HepG2 (cell line): ENCODE data around the gene ARL5B. TPM values are rescaled to one million over a fixed set of nuclear protein-coding genes. Genes with fewer than 3 reads are reported as not detected.

ENCODE experiments used
- ATF1 ChIP-seq: IDR thresholded peaks from 2 replicates; pipeline ENCODE4 v1.6.1; 2016; ENCODE audit warnings: mild to moderate bottlenecking, control low read depth
- CCAR2 ChIP-seq: fragments of 200-400 bp; formaldehyde crosslinking; optimal IDR thresholded peaks from 2 replicates; pipeline ENCODE3; 2018; ENCODE audit warnings: low read depth, mild to moderate bottlenecking, low read length, moderate library complexity
- ELF4 ChIP-seq: sonication (generic); formaldehyde crosslinking; IDR thresholded peaks from 2 replicates; pipeline ENCODE4 v1.5.0; 2020; ENCODE audit warnings: missing genetic modification reagents, mild to moderate bottlenecking, moderate library complexity, borderline replicate concordance
- HHEX ChIP-seq: IDR thresholded peaks from 2 replicates; pipeline ENCODE4 v1.6.1; 2016; ENCODE audit warnings: control low read depth
- JDP2 ChIP-seq: sonication (generic); formaldehyde crosslinking; IDR thresholded peaks from 2 replicates; pipeline ENCODE4 v1.8.1; 2022; ENCODE audit warnings: missing genetic modification reagents, borderline replicate concordance
- POLR2AphosphoS5 ChIP-seq: IDR thresholded peaks from 2 replicates; pipeline ENCODE4 v1.6.1; 2012; ENCODE audit warnings: low read depth, low read length
- RFXANK ChIP-seq: IDR thresholded peaks from 2 replicates; pipeline ENCODE4 v1.6.1; 2016
- SMARCE1 ChIP-seq: fragments of 450-650 bp; IDR thresholded peaks from 2 replicates; pipeline ENCODE4 v1.6.1; 2017; ENCODE audit warnings: borderline replicate concordance
- YY1 ChIP-seq: IDR thresholded peaks from 2 replicates; pipeline ENCODE4 v1.6.1; 2011; ENCODE audit warnings: low read length, low read depth, moderate library complexity, mild to moderate bottlenecking; ENCODE audit not compliant: insufficient read depth, insufficient replicate concordance
- ZBTB1 ChIP-seq: sonication (generic); formaldehyde crosslinking; IDR thresholded peaks from 2 replicates; pipeline ENCODE4 v1.4.0; 2020; ENCODE audit warnings: missing genetic modification reagents, borderline replicate concordance
- ZNF430 ChIP-seq: sonication (generic); formaldehyde crosslinking; IDR thresholded peaks from 2 replicates; pipeline ENCODE4 v1.9.0; 2021; ENCODE audit warnings: mild to moderate bottlenecking, missing genetic modification reagents
- ZNF441 ChIP-seq: sonication (generic); formaldehyde crosslinking; IDR thresholded peaks from 2 replicates; pipeline ENCODE4 v1.7.0; 2021; ENCODE audit warnings: missing genetic modification reagents, borderline replicate concordance
- ZNF615 ChIP-seq: sonication (generic); formaldehyde crosslinking; IDR thresholded peaks from 2 replicates; pipeline ENCODE4 v1.5.0; 2020; ENCODE audit warnings: mild to moderate bottlenecking, missing genetic modification reagents, borderline replicate concordance
- polyA plus RNA-seq, 8 experiments: library from polyadenylated mRNA; depleted of rRNA in 3 of 8; stranded (reverse) in 7 of 8; unstranded in 1 of 8; fragments of >200 nt; fragmentation: Illumina TruSeq in 4 of 8; extraction: Trizol in 4 of 8; gene quantifications; 2 replicates each; pipeline versions ENCODE4 v1.2.1 to v1.2.3, GENCODE V29; 2011 to 2016; ENCODE audit warnings: low read depth in 4 of 8, missing spikeins in 1 of 8, mixed read lengths in 1 of 8; ENCODE audit not compliant: insufficient read depth in 1 of 8
- total RNA-seq, 5 experiments: library from RNA; depleted of rRNA; stranded (reverse); fragments of >200 nt; fragmentation: Illumina TruSeq; extraction: Trizol; gene quantifications; 2 replicates each; pipeline ENCODE4 v1.2.3, GENCODE V29; 2016; ENCODE audit warnings: low read depth in 1 of 5
- TF ChIP-seq, protein P1 (sequence below): sonication (generic); formaldehyde crosslinking; IDR thresholded peaks from 2 replicates; pipeline ENCODE4 v1.5.0; 2020; ENCODE audit warnings: mild to moderate bottlenecking, missing genetic modification reagents, borderline replicate concordance
- TF ChIP-seq, protein P2 (sequence below): sonication (generic); formaldehyde crosslinking; IDR thresholded peaks from 2 replicates; pipeline ENCODE4 v1.4.0; 2020; ENCODE audit warnings: missing genetic modification reagents
- TF ChIP-seq, protein P3 (sequence below): sonication (generic); formaldehyde crosslinking; IDR thresholded peaks from 2 replicates; pipeline ENCODE4 v1.5.1; 2020; ENCODE audit warnings: mild to moderate bottlenecking, missing genetic modification reagents
- TF ChIP-seq, protein P4 (sequence below): sonication (generic); formaldehyde crosslinking; IDR thresholded peaks from 2 replicates; pipeline ENCODE4 v1.9.0; 2021; ENCODE audit warnings: mild to moderate bottlenecking, missing genetic modification reagents

The ARL5B gene
- total and polyA plus RNA-seq, 2 of the 13 experiments (the other 11 are each of a cell fraction or from before 2014, with no cell fraction given) = 26.6 to 32.7 TPM

DNA sequence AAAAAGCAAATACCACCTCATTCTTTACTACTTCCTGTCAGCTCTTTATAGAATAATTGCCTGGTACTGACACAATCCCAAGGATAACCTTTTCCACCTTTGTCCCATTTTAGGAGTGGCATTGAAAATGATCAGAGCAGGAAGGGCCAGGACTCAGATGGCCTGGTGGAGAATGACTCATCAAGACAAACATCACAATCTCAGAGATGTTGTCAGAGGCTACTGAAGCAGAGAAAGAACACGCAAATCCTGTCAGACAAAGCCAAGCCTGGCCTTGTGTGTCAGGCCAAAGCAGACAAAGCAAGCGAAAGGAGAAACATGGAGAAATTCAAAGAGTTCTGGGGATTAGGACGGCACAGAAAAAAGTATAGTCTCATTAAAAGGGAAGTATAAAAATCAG, 48.7 kb upstream of the ARL5B start (continued):
- TF ChIP-seq, protein P1, sequence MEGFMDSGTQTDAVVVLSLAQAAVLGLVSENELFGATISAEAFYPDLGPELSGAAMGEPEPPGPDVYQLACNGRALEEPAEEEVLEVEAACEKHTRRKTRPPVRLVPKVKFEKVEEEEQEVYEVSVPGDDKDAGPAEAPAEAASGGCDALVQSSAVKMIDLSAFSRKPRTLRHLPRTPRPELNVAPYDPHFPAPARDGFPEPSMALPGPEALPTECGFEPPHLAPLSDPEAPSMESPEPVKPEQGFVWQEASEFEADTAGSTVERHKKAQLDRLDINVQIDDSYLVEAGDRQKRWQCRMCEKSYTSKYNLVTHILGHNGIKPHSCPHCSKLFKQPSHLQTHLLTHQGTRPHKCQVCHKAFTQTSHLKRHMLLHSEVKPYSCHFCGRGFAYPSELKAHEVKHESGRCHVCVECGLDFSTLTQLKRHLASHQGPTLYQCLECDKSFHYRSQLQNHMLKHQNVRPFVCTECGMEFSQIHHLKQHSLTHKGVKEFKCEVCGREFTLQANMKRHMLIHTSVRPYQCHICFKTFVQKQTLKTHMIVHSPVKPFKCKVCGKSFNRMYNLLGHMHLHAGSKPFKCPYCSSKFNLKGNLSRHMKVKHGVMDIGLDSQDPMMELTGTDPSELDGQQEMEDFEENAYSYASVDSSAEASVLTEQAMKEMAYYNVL = peak; percentile 74; the same call in 1 of the 2 replicates
- TF ChIP-seq ZNF441 (CRISPR knock-in tag) (peak; percentile 29; the same call in 1 of the 2 replicates), ELF4 (CRISPR knock-in tag) (no peak), ZNF615 (no peak), SMARCE1 (no peak), ATF1 (CRISPR knock-in tag) (peak; percentile 32; the same call in 1 of the 2 replicates), HHEX (CRISPR knock-in tag) (0 out of 2 replicates have a peak, but pooled peaks have one; percentile 43), YY1 (no peak), POLR2AphosphoS5 (no peak), CCAR2 (no peak), JDP2 (CRISPR knock-in tag) (no peak), ZBTB1 (CRISPR knock-in tag) (no peak), RFXANK (CRISPR knock-in tag) (no peak), ZNF430 (CRISPR knock-in tag) (peak; percentile 41; the same call in 1 of the 2 replicates)
- TF ChIP-seq, protein P2, sequence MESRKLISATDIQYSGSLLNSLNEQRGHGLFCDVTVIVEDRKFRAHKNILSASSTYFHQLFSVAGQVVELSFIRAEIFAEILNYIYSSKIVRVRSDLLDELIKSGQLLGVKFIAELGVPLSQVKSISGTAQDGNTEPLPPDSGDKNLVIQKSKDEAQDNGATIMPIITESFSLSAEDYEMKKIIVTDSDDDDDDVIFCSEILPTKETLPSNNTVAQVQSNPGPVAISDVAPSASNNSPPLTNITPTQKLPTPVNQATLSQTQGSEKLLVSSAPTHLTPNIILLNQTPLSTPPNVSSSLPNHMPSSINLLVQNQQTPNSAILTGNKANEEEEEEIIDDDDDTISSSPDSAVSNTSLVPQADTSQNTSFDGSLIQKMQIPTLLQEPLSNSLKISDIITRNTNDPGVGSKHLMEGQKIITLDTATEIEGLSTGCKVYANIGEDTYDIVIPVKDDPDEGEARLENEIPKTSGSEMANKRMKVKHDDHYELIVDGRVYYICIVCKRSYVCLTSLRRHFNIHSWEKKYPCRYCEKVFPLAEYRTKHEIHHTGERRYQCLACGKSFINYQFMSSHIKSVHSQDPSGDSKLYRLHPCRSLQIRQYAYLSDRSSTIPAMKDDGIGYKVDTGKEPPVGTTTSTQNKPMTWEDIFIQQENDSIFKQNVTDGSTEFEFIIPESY (CRISPR knock-in tag) = no peak
- TF ChIP-seq, protein P3, sequence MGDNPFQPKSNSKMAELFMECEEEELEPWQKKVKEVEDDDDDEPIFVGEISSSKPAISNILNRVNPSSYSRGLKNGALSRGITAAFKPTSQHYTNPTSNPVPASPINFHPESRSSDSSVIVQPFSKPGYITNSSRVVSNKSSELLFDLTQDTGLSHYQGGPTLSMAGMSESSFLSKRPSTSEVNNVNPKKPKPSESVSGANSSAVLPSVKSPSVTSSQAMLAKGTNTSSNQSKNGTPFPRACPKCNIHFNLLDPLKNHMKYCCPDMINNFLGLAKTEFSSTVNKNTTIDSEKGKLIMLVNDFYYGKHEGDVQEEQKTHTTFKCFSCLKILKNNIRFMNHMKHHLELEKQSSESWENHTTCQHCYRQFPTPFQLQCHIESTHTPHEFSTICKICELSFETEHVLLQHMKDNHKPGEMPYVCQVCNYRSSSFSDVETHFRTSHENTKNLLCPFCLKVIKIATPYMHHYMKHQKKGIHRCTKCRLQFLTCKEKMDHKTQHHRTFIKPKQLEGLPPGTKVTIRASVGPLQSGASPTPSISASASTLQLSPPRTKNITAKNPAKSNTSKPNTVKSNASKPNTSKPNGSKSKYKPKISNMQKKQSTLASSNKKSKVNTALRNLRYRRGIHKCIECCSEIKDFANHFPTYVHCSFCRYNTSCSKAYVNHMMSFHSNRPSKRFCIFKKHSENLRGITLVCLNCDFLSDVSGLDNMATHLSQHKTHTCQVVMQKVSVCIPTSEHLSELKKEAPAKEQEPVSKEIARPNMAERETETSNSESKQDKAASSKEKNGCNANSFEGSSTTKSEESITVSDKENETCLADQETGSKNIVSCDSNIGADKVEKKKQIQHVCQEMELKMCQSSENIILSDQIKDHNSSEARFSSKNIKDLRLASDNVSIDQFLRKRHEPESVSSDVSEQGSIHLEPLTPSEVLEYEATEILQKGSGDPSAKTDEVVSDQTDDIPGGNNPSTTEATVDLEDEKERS (CRISPR knock-in tag) = 0 out of 2 replicates have a peak, but pooled peaks have one; percentile 53
- TF ChIP-seq, protein P4, sequence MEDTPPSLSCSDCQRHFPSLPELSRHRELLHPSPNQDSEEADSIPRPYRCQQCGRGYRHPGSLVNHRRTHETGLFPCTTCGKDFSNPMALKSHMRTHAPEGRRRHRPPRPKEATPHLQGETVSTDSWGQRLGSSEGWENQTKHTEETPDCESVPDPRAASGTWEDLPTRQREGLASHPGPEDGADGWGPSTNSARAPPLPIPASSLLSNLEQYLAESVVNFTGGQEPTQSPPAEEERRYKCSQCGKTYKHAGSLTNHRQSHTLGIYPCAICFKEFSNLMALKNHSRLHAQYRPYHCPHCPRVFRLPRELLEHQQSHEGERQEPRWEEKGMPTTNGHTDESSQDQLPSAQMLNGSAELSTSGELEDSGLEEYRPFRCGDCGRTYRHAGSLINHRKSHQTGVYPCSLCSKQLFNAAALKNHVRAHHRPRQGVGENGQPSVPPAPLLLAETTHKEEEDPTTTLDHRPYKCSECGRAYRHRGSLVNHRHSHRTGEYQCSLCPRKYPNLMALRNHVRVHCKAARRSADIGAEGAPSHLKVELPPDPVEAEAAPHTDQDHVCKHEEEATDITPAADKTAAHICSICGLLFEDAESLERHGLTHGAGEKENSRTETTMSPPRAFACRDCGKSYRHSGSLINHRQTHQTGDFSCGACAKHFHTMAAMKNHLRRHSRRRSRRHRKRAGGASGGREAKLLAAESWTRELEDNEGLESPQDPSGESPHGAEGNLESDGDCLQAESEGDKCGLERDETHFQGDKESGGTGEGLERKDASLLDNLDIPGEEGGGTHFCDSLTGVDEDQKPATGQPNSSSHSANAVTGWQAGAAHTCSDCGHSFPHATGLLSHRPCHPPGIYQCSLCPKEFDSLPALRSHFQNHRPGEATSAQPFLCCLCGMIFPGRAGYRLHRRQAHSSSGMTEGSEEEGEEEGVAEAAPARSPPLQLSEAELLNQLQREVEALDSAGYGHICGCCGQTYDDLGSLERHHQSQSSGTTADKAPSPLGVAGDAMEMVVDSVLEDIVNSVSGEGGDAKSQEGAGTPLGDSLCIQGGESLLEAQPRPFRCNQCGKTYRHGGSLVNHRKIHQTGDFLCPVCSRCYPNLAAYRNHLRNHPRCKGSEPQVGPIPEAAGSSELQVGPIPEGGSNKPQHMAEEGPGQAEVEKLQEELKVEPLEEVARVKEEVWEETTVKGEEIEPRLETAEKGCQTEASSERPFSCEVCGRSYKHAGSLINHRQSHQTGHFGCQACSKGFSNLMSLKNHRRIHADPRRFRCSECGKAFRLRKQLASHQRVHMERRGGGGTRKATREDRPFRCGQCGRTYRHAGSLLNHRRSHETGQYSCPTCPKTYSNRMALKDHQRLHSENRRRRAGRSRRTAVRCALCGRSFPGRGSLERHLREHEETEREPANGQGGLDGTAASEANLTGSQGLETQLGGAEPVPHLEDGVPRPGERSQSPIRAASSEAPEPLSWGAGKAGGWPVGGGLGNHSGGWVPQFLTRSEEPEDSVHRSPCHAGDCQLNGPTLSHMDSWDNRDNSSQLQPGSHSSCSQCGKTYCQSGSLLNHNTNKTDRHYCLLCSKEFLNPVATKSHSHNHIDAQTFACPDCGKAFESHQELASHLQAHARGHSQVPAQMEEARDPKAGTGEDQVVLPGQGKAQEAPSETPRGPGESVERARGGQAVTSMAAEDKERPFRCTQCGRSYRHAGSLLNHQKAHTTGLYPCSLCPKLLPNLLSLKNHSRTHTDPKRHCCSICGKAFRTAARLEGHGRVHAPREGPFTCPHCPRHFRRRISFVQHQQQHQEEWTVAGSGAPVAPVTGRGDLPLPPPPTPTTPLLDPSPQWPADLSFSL (CRISPR knock-in tag) = peak; percentile 45; the same call in 1 of the 2 replicates
